GM18951 (cell line): ENCODE data around the gene MIR17HG.
"Not testable (repeated sequence)": the region's sequence is repeated elsewhere in the genome, so short reads cannot be mapped to it uniquely, and the experiment has no call there.

Experiments
- POLR2A ChIP-seq: IDR thresholded peaks from 4 replicates; pipeline ENCODE4 v1.6.1; 2011; ENCODE audit warnings: mild to moderate bottlenecking; ENCODE audit not compliant: insufficient read length, insufficient read depth; ENCODE audit errors: extremely low read depth
- in situ Hi-C: fragments of 300-500 bp; cut with MboI; formaldehyde crosslinking; loops from one replicate; pipeline ENCODE4 v1.12.0; 2022; ENCODE audit warnings: low sequenced_read_pairs, mixed read lengths, inconsistent platforms; ENCODE audit not compliant: unreplicated experiment

Gene MIR17HG

DNA sequence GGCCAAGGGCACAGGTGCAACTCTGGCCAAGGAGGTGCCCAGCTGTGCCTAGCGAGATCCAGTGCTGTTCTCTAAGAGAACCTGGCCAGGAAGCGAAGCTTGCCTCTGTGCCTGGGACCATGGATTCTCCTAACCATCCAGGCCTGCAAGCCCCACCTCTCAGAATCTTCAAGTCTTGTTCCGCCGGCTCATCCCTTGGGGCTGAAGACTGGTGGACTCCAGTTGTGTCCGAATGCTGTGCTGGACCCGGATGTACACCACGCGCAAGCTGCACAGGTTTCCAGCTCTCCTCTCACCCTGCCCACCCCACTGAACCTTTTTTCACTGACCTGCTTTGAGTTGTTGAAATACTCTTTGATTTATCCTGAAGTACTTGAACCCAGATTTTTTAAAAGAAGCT, 27.5 kb upstream of the MIR17HG start:
- in situ Hi-C loops: no loop called here
- TF ChIP-seq POLR2A: no peak

DNA sequence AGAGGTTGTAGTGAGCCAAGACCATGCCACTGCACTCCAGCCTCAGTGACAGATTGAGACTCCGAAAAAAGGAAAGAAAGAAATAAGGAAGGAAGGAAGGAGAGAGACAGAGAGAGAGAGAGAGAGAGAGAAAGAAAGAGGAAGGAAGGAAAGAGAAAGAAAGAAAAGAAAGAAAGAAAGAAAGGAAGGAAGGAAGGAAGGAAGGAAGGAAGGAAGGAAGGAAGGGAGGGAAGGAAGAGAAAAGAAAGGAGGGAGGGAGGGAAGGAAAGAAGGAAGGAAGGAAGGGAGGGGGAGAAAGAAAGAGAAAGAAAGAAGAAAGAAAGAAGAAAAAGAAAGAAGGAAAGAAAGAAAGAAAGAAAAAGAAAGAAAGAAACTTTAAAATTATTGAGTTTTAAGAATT, 26.5 kb upstream of the MIR17HG start:
- in situ Hi-C loops: not testable (repeated sequence)

- TF ChIP-seq POLR2A: no peak
- in situ Hi-C loops: no loop called here
These were observed 24.1 kb upstream of the MIR17HG start for GRCh38 chr13:91323349-91323748.

DNA sequence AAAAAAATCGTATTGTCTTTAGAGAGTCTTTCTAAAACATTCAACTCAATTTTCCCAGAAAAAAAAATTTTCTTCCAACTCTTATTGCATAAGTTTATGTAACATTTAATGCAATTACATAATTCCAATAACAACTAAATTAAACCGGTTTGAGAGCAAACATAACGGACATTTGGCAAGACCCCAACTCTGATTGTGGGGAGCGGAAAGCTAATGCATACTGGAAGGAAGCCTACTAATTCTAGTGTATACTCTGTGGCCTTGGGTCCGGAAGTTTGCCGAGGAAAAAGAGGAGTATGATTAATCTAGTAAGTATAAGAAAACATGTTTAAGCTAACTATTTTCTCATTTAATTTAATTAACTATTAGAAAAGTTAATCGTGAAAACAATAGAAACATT, 21.3 kb upstream of the MIR17HG start:
- in situ Hi-C loops: no loop called here
- TF ChIP-seq POLR2A: no peak

DNA sequence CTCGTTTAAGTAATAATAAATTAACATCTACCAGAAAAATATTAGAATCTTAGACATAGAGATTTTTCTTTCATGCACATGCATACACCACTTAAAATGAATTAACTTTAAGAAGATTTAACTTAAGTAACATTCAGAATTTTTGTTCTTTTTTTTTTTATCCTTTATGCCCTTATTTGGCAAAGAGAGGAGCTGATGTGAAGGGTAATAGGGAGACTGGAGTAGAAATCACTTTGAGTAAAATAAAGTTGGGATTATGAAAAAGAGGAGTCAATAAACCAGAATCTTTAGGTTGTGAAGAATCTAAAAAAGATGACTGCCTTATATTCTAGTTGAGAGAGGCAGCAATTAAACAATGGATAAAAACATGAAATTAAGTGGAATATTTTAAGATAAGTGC, 18.8 kb upstream of the MIR17HG start:
- TF ChIP-seq POLR2A: no peak
- in situ Hi-C loops: no loop called here

DNA sequence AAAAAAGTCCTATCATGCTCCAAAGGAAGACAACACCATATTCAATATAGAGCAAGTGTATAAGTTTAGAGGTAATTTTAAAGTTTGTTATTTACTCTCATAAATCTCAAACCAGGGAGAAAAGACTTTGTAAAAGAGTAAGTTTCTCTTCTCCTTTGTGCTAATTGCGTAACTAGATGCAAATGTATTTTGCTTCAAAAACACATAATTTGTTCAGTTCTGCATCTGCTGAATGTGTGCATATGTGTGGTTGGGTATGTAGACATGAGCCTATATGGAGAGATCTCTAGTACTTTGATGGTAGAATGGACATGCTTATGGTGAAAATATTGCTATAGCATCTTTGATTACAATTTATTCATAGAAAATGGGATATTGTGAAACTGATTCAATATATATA, 17.8 kb upstream of the MIR17HG start:
- TF ChIP-seq POLR2A: no peak
- in situ Hi-C loops: no loop called here

- TF ChIP-seq POLR2A: no peak
- in situ Hi-C loops: no loop called here
These were observed 16.2 kb upstream of the MIR17HG start for GRCh38 chr13:91331047-91331915.

GRCh38 chr13:91346062-91346461, 1.4 kb upstream of the MIR17HG start:
- no peak for TF ChIP-seq POLR2A
- in situ Hi-C loops: no loop called here

DNA sequence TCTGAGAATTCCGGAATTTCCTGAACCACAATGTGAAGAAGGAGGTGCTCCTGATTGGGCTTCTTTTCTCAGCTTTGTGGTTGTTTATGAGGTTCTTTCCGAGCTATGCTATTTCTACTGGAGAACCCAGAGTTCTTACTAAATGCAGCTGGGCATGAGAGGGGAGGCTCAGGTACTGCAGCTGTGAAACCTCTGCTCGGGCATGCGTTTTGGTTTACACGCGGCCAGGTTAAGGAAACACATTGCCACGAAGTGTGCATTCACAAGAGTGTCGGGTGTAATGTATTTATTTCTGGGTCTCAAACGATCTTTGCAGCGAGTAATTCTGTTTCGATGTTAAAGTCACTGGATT, 661 bp upstream of the MIR17HG start:
- in situ Hi-C loops: no loop called here
- TF ChIP-seq POLR2A: no peak

DNA sequence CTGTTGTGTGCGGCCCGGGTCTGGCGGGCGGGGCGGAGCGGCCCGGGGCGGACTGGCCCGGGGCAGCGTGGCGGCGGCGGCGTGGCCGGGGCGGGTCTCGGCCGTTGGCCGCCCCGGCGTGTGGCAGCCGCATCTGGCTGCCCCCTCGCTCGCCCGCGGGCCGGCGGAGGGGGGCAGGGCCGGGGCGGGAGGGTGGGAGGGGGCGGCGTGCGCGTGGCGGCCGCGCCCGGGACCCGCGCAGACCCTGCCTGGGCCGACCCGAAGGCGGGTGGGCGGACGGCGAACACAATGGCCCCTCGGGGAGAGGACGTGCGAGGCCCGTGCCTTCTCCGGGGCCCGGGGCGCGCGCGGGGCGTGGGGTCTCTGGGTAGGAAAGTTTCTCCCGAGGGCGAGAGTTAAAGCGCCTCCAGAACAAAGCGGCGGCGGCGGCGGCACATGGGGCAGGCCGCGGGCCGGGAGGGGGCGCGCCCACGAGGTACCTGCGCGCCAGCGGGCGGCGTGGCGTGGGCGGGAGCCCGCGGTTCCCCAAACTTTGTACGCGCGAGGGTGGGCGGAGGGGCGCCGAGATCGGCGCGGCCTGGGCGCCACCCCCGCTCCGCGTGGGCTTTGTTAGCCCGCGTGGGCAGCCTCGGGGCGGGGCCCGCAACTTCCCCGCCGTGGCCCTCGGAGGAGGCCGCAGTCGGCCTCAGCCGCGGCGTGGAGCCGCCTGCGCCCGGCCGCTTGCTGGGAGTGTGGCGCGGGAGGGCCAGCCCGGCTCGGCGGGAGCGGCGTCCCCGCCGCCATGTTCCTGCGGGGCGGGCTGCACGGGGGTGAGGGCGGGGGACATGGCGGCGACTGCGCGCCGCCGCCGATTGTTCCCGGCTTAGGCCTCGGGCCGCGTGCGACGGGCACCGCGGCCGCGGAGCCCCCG, 764 bp downstream of the MIR17HG start:
- in situ Hi-C loops: no loop called here
- TF ChIP-seq POLR2A: peak; percentile 60

DNA sequence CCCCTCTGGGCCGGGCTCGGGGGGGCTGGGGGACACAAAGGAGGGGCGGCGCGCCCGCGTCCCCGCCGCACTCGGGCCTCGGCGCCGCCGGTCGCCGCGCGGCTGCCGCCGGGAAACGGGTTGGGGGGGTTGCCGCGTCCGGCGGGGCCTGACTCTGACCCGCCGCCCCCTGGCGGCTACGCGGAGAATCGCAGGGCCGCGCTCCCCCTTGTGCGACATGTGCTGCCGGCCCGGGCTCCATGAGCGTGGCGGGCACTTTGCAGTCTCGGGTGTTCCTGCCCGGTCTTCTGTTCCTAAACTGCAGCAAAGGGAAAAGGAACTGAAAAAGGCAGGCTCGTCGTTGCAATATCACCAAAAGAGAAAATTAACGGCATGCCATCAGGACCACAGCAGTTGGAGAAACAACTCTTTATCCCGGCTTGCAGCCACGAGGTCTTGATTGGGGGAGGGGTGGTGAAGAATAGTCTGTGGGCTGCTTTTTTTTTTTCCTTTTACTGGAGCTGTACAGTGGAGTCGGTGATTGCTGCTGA, 1.5 kb downstream of the MIR17HG start:
- in situ Hi-C loops: no loop called here

GRCh38 chr13:91349992-91350911, 2.8 kb downstream of the MIR17HG start:
- in situ Hi-C loops: no loop called here

More for the DNA sequence above, 1.5 kb downstream of the MIR17HG start:
- TF ChIP-seq POLR2A: peak; percentile 65

GRCh38 chr13:91351123-91351522, 3.6 kb downstream of the MIR17HG start:
- in situ Hi-C loops: no loop called here
- no peak for TF ChIP-seq POLR2A

More at GRCh38 chr13:91349992-91350911, 2.8 kb downstream of the MIR17HG start:
- TF ChIP-seq POLR2A: no peak
